Sciatic nerve (tissue), 2 donors: ENCODE measurements around the gene PRM3. TPM values are rescaled to one million over a fixed set of nuclear protein-coding genes. Genes with fewer than 3 reads are reported as not detected.

Source experiments
- ATAC-seq: fragments of 200-7000 bp; cut with Tn5 transposase; one replicate; pipeline ENCODE4 v1.9.1; 2020; ENCODE audit warnings: mild to moderate bottlenecking, moderate library complexity
- DNase-seq: peaks from one replicate; pipeline ENCODE4 v3.0.0-alpha.2; 2020; ENCODE audit warnings: low spot score
- intact Hi-C: fragments of 100-400 bp; cut with DNase I; formaldehyde crosslinking; loops from one replicate; pipeline ENCODE4 v1.14.2; 2022
- total RNA-seq: library from RNA; stranded (reverse); fragmentation: NEBNext Ultra II Directional; extraction: Animal tissue kit (Norgen Biotek cat#: 25700); gene quantifications from one replicate; pipeline ENCODE4 v1.2.1, GENCODE V29; 2021
- donor health status: DM: no; HTN: no; CAD: no.
- donor health status: DM: no; HTN: no; CAD: no.

PRM3 gene, protein sequence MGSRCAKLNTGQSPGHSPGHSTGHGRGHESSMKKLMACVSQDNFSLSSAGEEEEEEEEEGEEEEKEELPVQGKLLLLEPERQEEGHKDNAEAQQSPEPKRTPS
- total RNA-seq: not detected

DNA sequence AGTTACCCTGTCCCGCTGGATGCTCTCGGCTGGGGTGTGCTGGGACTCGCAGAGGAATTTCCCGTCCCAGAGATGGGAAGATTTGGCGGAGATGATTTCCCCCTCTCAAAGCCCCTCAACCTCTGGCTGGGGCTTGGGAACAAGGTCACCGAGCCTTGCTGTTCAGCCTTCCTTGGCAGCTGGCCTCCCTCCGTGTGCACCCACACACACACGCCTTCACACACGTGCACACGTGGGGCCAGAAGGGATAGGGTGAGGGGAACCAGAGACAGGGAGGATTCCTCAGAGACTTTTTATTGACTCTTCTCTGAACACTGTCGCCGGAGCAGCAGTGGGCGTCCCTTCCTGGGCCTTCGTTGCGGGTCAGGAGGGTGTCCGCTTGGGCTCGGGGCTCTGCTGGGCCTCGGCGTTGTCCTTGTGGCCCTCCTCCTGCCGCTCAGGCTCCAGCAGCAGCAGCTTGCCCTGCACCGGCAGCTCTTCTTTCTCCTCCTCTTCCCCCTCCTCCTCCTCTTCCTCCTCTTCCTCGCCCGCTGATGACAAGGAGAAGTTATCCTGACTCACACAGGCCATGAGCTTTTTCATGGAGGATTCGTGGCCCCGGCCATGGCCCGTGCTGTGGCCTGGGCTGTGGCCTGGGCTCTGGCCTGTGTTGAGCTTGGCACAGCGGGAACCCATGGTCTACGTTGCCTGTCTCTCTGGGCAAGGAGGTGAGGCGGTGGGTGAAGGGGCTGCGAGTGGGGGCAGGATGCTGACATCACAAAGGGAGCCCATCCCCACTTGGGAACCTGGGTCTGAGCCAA lies at the start of gene PRM3:
Gene PRM3 (minus strand): TSS at position 709 of the 800 bp plus-strand sequence. CDS start 34 bp downstream, at position 675.
- DNase-seq (no peak), ATAC-seq (no peak)
- intact Hi-C loops: no loop called here

DNA sequence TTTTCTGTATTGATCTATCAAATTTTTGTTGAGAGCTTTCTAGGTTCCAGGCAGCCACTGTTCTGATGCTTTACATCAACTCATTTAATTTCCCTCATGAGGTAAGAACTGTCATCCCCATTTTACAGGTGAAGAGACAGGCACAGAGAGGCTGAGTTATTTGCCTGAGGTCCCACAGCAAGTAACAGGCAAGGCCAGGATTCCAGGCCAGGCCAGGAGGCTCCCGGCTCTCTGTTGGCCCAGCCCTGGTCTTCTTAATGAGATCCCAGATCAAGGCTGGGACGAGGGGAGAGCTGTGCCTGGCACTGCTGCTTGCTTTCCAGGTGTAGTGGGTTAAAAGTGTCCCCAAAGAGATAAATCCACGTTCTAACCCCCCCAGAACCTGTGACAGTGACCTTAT lies 49.4 kb upstream of the PRM3 start:
- ATAC-seq: no peak

DNA sequence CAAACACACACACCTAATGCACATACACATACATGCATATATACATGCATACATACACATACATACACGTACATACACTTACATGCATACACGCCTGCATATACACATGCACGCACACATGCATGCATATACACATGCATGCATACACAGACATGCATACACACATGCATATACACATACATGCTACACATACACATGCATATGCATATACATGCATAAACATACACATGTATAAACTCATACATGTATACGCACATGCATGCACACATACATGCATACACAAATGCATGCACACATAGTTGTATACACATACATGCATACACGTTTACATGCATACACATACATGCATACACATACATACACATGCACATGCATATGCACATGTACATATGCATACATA lies 48.2 kb upstream of the PRM3 start:
- DNase-seq (no peak), ATAC-seq (no peak)
- intact Hi-C loops: no loop called here

More for the DNA sequence above, 49.4 kb upstream of the PRM3 start:
- DNase-seq: no peak
- intact Hi-C loops: no loop called here

DNA sequence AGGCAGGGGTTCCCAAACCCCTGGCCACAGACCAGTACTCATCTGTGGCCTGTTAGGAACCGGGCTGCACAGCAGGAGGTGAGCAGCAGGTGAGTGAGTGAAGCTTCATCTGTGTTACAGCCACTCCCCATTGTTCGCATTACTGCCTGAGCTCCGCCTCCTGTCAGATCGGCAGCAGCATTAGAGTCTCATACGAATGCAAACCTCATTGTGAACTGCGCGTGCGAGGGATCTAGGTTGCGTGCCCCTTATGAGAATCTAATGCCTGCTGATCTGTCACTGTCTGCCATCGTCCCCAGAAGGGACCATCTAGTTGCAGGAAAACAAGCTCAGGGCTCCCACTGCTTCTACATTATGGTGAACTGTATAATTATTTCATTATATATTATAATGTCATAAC lies 46.7 kb upstream of the PRM3 start:
- DNase-seq: no peak
- intact Hi-C loops: no loop called here
- ATAC-seq: no peak

DNA sequence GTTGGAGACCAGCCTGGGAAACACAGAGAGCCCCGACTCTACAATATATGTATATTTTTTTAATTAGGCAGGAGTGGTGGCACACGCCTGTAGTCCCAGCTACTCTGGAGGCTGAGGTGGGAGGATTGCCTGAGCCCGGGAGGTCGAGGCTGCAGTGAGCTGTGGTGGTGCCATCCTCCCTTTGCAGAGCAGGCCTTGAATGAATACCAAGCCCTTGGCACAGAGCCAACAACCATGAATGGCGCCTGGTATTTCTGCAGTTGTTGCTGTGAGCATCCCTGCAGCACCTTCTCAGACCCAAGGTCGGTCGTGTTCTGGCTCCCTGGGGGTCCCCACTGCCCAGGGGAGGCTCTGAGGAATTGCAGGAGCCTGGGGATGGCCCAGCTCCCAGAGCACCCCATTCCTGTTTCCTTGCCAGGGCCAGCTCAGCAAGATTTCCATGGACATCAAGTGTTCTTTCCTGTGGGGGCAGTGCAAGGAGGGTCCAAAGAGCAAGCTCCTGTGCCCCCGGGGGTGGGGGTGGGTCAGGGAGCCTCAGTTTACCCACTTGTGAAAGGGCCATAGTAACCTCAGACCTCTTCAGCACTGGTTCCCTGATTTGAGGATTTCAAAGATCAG lies 46.2 kb upstream of the PRM3 start:
- intact Hi-C loops: no loop called here
- no peak for DNase-seq
- ATAC-seq: no peak

DNA sequence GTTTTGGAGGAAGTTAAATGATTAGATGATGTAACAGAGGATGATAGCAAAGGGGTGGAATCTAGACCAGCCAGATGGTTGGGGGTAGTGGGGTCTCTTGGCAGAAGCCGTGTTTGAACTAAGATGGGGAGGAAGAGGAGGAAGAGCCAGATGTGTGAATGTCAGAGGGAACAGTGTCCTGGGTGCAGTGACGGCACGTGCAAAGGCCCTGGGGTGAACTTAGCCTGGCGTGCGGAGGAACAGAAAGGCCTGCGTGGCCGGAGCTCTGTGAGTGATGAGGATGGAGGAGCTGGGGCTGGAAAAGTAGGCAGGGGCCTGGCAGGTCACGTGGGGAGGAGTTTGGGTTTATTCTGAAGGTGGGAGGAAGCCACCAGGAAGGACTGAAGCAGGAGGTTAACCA lies 45.4 kb upstream of the PRM3 start:
- intact Hi-C loops: no loop called here
- ATAC-seq: no peak
- no peak for DNase-seq

DNA sequence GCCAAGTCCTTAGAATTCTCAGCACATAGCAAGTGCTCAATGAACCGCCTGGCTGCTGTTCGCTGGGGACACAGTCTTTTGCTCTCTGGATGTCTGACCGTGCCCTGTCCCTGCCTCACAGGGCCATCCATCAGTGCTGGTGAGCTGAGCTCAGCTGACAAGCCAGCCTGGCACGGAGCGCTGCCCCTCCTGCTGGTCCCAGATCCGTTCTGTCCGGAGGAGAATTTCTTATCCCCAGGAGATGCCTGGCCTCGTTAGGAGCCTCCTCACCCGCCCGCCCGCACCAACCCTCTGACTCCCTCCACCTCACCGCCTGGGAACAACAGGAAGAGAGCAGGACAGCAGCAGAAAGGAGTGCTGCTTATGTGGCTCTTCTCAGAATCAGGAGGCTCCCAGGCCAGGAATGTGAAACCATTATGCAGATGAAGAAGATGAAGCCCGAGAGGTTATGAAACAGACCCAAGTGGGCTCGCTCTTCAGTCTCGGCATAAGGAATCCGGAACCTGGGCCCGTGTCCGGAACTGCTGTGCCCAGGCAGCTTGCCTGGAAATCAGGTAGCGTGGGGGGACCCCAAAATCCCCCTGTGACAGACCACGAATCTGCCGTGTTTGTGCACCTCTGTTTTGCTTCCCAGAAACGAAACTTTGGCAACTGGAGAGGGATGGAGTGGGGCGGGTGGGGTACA lies 43.0 kb upstream of the PRM3 start:
- DNase-seq: no peak
- ATAC-seq: peak; percentile 25
- intact Hi-C loops: no loop called here

DNA sequence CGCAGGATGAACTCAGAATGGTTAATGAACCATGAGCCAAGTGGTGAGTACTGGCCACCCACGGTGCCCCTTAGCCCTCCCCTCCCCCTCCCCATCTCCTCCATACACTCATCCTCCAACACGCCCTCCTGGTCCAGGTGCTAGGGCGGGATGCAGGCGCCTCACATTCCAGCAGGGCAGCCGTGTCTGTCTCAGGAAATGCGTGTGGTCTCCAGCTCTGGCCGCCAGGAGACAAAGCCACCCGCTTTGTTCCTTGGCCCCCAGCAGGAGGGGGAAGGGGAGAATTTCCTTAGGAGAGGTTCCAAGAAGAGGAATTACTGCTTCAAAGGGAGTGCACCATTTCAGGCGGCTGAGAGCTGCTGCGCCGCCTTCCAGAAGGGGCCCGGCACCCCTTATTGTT lies 42.1 kb upstream of the PRM3 start:
- ATAC-seq (peak; percentile 24), DNase-seq (no peak)
- intact Hi-C loops: no loop called here

DNA sequence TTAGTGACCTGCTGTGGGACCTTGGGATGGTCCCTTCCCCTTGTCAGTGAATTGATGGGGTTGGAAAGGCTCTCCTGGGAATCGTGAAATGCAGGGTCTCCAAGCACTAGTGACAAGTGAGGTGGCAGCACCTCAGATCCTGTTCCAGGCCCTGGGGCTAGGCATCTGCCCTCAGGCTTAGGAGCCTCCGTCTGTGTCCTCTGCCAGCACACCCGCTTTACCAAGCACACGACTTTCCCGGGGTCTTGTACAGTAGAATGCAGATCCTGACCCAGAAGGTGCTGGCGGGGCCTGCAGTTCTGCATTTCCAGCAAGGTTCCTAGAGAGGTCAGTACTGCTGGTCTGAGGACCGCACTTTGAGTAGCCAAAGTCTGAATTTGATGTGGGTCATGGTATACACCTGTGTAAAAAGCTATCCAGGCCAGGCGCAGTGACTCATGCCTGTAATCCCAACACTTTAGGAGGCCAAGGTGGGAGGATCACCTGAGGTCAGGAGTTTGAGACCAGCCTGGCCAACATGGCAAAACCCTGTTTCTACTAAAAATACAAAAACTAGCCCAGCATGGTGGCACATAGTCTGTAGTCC lies 41.0 kb upstream of the PRM3 start:
- intact Hi-C loops: no loop called here
- ATAC-seq: no peak
- DNase-seq: no peak

DNA sequence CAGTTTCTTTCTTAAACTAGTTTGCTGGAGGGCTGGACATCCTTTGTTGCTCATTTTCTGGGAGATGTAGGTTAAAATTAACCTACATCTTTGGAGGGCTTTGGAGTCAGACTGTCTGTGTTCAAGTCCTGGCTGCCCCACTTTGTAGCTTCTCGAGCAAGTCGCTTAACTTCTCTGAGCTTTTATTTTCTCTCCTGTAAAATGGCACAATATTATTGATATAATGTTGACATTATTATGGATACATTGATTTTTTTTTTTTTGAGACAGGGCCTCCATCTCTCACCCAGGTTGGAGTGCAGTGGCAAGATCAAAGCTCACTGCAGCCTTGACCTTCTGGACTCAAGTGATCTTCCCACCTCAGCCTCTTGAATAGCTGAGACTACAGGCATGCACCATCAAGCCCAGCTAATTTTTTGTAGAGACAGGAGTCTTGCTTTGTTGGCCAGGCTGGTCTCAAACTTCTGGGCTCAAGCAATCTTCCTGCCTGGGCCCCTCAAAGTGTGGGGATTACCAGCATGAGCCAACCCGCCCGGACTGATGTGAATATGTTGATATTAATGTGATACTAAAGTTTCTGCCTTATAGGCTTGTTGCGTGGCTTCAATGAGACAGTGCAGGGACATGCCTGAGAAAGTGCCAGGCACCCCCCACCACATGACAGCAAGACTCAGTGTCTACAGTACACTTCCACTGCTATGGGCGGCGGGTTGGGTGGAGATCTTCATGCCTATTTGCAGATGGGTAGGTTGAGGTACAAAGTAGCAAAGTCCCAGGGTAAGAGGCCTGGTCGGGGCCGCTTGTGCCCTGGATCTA lies 40.3 kb upstream of the PRM3 start:
- ATAC-seq (no peak), DNase-seq (no peak)
- intact Hi-C loops: no loop called here

DNA sequence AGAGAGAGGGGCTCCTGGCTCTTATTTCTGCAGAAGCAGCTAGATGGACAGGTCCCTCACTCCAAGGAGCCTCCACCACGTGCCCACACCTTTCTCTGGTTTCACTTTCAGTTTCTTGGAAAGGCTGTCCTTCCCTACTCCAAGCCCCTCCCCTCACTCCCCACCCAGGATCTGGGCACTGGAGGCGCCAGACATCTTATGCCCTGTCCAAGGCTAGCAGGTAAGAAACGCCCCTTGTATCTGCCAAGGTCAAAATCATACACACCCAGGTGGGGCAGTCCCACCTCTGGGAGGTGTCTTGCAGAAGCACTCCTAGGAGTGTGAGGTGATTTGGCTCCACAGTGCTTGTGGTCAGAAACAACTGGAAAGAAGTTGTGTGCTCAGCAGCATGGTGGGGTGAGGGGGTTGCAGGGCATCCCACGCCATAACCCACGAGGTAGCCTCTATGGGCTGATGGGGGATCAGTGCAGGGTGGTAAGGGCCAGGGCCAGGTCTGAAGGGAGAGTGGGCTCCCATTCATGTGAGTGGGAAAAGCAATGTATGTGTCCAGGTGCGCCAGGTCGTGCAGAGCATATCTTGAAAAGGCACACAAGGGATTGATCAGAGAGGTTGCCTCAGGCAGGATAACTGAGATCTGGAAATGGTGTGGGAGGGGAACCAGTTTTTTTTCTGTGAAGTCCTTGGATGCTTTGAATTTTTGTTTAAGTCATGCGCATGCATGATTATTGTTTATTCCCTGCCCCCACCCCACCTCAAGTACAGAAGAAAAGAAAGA lies 39.5 kb upstream of the PRM3 start:
- intact Hi-C loops: no loop called here
- ATAC-seq: peak; percentile 33
- no peak for DNase-seq

DNA sequence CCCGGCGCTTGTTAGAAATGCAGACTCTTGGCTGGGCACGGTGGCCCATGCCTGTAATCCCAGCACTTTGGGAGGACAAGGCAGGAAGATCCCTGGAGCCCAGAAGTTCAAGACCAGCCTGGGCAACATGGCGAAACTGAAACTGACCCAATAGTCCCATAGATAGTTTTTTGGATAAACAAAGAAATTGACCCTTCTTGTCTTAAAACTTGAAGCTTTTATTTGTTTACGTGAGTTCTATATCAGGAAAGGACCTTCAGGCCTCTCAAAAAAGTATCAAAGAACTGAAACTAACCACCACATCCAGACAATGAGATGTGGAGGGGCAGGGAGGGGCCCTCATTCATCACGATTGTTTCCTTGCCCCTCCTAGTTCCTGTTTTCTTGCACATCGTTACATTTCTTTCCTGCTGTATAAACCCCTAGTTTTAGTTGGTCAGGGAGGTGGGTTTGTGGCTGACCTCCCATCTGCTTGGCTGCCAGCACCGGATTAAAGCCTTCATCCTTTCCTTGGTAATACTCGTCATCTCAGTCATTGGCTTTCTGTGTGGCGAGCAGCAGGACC lies 37.6 kb upstream of the PRM3 start:
- ATAC-seq (no peak), DNase-seq (no peak)
- intact Hi-C loops: no loop called here

DNA sequence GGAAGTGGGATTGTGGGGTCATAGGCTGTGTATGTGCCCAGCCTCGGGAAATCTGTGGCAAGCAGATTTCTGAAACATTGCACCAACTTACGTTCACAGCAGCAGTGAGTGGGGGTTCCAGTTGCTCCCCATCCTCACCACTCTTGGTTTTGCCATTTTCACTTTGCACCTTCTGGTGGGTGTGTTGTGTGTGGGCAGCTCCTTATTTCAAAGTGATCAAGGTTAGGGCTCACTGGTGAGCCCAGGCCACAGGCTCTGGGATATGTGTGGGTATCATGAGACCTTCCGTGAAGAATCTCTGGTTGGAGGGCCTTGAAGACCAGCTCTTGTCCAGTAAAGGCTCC lies 37.2 kb upstream of the PRM3 start:
- DNase-seq: no peak
- intact Hi-C loops: no loop called here
- ATAC-seq: no peak

DNA sequence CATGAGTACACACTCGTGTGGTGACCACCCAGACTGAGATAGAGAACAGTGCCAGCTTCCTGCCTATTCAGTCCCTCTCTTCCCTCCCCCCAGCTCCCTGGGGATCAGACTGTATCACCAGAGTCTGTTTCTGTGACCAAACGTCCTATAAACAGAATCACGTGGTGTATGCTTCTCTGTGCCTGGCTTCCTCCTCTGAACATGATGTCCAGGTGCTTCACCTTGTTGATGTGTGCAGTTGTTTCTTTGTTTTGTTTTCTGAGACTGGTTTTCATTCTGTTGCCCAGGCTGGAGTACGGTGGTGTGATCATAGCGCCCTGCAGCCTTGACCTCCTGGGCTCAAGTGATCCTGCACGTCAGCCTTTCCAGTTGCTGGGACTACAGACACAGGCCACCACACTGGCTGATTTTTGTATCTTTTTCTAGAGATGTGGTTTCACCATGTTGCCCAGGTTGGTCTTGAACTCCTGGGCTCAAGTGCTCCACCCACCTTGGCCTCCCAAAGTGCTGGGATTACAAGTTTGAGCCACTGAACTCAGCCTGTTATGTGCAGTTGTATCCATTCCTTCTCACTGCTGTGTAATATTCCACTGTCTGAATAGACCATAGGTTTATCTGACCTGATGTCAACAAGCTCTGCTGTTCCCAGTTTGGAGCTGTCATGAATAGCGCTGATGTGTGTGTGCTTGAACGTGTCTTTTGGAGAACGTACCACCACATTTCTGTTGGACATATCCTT lies 36.6 kb upstream of the PRM3 start:
- DNase-seq (no peak), ATAC-seq (no peak)
- intact Hi-C loops: no loop called here

DNA sequence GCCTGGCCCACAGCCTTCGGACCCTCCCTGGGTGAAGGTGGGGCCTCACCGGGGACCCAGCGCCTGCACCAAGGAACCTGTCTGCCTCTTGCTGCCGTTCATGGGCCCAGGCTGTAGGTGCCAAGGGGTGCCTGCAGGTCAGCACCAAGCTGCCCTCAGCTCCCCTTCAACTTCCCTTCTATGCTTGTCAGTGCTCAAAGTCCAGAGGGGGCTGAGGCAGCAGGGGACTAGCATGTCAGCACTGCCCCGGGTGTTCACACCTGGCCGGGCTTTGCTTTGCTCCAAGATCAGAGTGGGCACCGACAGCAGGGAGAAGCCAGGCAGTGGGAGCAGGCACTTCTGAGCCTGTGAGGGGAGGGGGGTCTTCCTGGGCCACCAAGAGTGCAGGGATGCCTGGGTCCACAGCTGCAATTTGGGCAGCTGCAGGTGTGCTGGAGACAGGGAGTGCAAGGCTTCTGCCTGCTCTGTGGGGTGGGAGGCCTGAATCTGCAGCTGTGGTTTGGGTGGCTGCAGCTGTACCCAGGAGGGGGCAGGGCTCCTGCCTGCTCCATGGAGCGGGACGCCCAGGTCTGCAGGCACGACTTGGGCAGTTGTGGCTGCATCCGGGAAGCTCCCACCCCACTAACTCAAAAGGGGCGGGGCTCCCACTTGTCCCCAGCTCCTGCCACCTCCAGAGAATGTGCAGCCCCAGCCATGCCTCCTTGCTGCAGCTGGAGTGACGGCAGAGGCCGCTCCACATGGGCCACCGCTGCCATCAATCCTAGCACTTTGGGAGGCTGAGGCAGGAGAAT lies 35.3 kb upstream of the PRM3 start:
- ATAC-seq: no peak
- DNase-seq: no peak
- intact Hi-C loops: no loop called here

DNA sequence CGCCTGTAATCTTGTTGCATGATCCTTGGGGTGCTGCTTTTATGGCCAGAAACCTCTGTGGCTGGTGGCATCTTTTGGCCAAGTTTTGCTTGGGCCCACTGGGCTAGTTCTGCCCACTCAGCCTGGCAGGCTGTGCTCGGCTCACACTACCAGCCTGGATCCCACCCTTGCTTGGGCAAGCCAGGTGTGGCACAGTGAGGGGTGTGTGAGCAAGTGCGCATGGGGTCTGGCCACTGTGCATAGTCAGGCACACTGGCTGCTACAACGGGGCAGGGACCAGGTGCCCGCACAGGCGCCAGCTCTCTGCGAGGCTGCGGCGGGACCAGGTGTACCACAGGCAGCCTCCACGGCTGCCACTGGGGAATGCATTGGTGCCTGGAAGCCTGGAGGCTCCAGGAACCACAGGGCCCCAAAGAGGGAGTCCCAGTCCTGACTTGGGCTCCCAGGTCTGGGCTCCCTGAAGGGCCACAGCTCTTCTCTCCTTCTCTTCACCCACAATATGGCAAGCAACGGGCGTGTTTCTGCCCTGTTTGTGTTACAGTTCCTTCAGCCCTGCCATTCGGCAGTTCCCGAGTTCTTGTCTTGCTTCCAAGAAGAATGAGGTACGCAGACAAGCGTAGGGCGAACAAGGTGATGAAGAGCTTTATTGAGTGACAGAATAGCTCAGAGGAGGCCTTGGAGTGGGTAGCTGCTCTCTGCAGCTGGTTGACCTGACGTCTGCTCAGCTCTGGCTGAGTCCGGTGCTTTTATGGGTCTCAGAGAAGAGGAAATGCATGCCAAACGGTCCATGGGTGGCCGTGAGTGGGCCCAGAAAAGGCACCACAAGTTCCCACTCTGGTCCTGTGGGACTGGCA lies 34.4 kb upstream of the PRM3 start:
- ATAC-seq: no peak
- no peak for DNase-seq
- intact Hi-C loops: no loop called here
